ENCODE measurements around the gene RRP9. TPM values are rescaled to one million over a fixed set of nuclear protein-coding genes. Genes with fewer than 3 reads are reported as not detected.

RRP9 gene
- total RNA-seq, 3 donors from 2014 or later, result 164 to 224 (median 219) TPM

DNA sequence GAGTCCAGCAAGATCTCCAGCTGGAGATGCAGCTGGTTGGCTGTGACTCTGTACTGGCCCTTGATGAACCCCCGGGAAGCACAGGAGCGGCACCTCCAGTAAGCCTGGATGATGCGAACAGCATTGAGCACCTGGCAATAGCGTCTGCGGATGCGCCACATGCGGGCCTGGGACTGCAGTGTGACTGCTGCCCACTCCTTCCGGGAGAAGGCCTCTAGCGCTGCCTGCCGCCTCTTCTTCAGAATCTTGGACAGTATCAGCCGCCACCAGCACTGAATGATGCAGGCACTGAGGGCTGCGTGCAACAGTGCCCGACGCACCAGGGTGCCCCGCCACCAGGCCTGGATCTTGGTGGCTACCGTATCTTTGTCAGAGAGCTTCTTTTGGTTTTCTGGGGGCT lies 46.8 kb downstream of the RRP9 start:
- DNase-seq (no peak), ATAC-seq (no peak)
- peaks cover 5% of the 10 kb centered on the region for H3K4me1 Mint-ChIP-seq (ENCODE audit: low read depth)
- no peaks in the 10 kb centered on the region for H3K36me3 Mint-ChIP-seq (ENCODE audit: insufficient read depth)
- no peaks in the 10 kb centered on the region for H3K9me3 Mint-ChIP-seq
- no peak overlapping the region for H3K4me3 Mint-ChIP-seq
- peaks cover 18% of the 10 kb centered on the region for H3K27me3 Mint-ChIP-seq (ENCODE audit: low read depth)

GRCh38 chr3:51894391-51894790 lies 47.3 kb downstream of the RRP9 start:
- Mint-ChIP-seq H3K4me3 (no peak overlapping the region), H3K27me3 (ENCODE audit: low read depth) (peaks cover 18% of the 10 kb centered on the region), H3K9me3 (no peaks in the 10 kb centered on the region), H3K36me3 (ENCODE audit: insufficient read depth) (no peaks in the 10 kb centered on the region), H3K4me1 (ENCODE audit: low read depth) (peaks cover 5% of the 10 kb centered on the region)
- no peak for DNase-seq
- ATAC-seq, result no peak

DNA sequence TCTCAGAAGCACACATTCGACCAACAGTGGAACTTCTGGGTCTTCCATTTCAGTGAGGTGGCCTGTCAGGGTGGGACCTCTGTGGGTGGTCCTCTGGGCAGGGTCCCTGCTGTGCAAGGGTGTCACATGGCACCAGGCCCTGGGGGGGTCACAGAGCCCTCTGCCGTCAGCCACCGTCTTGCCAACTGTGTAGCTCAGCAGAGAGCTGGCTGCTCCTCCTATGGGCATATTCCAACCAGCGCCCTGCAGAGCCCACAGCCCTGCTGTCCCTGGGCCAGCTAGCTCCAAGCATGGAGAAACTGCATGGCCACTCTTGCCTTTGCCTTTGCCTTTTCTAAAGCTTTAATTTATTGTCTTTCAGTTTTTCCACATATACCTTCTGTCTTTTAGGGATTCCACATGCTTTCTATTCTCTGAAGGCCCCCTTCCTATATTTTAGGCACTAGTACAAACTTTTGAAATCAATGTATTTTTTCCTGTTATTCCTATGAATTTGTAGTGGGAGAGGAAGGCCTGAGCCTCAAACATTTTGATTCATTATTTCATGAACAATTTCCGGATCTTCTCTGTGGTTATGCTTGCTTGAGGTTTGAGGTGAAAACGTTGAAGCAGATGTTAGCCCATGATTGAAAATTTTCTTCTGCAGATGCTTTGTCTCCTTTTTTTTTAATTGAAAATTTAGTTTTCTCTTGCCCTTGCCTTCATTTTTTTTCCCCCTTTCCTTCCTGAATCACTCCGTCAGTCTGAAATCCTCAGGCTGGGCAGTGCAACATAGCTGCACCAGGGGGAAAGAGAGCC lies 50.3 kb downstream of the RRP9 start:
- no peak for DNase-seq
- H3K4me1 Mint-ChIP-seq (ENCODE audit: low read depth), result peaks cover 5% of the 10 kb centered on the region
- no peaks in the 10 kb centered on the region for H3K36me3 Mint-ChIP-seq (ENCODE audit: insufficient read depth)
- peaks cover 8% of the 10 kb centered on the region for H3K27me3 Mint-ChIP-seq (ENCODE audit: low read depth)
- no peak for ATAC-seq
- H3K9me3 Mint-ChIP-seq, result no peaks in the 10 kb centered on the region
- H3K4me3 Mint-ChIP-seq, result no peak overlapping the region

DNA sequence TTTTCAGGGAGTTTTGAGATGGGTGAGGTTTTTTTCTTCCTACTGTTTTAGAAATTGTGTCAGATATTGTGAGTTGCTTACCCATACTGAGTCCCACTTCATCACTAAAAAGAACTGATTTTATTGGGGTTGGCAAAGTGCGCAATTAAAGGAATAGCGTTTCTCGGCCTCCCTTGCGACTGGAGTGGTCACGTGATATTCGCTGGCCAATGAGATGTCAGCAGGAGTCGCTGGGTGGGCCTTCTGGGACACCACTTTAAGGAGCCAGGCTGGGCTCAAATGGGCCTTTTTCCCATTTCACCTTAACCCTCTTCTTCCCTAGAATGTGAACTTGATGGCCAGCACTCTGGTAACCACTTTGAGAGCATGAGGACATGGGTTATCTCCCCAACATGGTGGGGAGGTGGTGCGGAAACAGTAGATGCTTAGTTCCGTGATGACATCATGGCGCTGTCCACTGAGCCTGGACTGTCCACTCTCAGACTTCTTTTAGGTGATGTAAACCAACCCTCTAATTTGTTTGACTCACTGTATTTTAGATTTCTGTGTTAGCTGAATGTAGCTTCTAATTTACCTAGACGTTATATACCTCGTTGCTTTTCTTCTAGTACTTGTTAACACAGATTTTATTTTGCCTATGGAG lies 53.1 kb downstream of the RRP9 start:
- DNase-seq, result no peak
- no peaks in the 10 kb centered on the region for H3K9me3 Mint-ChIP-seq

DNA sequence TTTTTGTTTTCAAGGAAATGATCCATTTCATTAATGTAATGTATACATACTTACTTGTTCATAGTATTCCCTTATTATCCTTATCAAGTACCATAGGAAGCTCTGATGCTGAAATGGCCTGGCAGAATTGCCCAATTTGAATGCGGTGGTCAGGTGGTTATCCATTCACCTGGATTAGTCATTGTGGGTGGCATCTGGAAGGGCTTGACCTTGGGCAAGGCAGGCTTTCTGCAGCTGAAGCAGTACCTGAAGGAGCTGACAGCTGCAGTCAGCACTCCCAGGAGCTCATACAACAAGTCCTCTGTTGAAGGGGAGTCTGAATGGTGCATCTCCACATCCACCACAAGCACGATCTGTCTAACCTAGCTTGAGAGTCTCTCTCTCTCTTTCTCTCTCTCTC lies 54.1 kb downstream of the RRP9 start:
- no peaks in the 10 kb centered on the region for H3K36me3 Mint-ChIP-seq (ENCODE audit: insufficient read depth)
- H3K4me1 Mint-ChIP-seq (ENCODE audit: low read depth), result peaks cover 5% of the 10 kb centered on the region
- no peak for DNase-seq
- H3K9me3 Mint-ChIP-seq, result no peaks in the 10 kb centered on the region
- peaks cover 7% of the 10 kb centered on the region for H3K27me3 Mint-ChIP-seq (ENCODE audit: low read depth)
- ATAC-seq, result no peak
- H3K4me3 Mint-ChIP-seq, result no peak overlapping the region

More for the DNA sequence above, 53.1 kb downstream of the RRP9 start:
- ATAC-seq, result no peak
- peaks cover 5% of the 10 kb centered on the region for H3K4me1 Mint-ChIP-seq (ENCODE audit: low read depth)
- no peak overlapping the region for H3K4me3 Mint-ChIP-seq
- peaks cover 6% of the 10 kb centered on the region for H3K27me3 Mint-ChIP-seq (ENCODE audit: low read depth)
- no peaks in the 10 kb centered on the region for H3K36me3 Mint-ChIP-seq (ENCODE audit: insufficient read depth)

GRCh38 chr3:51886447-51886846 lies 55.3 kb downstream of the RRP9 start:
- Mint-ChIP-seq H3K4me3 (no peak overlapping the region), H3K36me3 (ENCODE audit: insufficient read depth) (no peaks in the 10 kb centered on the region), H3K9me3 (no peaks in the 10 kb centered on the region), H3K27me3 (ENCODE audit: low read depth) (peaks cover 11% of the 10 kb centered on the region), H3K4me1 (ENCODE audit: low read depth) (peaks cover under 1% of the 10 kb centered on the region)
- DNase-seq (no peak), ATAC-seq (no peak)

Other genes with a start within 250 kb of the RRP9 start
- 1 to 10 TPM in 2 of 3 donors, under 1 TPM in 1; 0.84 to 1.2 (median 1.0) TPM for gene GRM2, start 234.8 kb downstream of the RRP9 start, total RNA-seq
- not detected for gene IQCF6, start 162.7 kb downstream of the RRP9 start, total RNA-seq
- gene IQCF2, start 80.3 kb downstream of the RRP9 start, total RNA-seq, result not detected
- not detected for gene IQCF5, start 66.3 kb downstream of the RRP9 start, total RNA-seq
- gene IQCF1, start 38.6 kb downstream of the RRP9 start, total RNA-seq, result not detected
- gene PARP3, start 459 bp upstream of the RRP9 start, total RNA-seq, result 1 to 10 TPM; 6.6 to 9.4 (median 8.7) TPM
- gene GPR62, start 13.5 kb upstream of the RRP9 start, total RNA-seq, result not detected
- gene PCBP4, start 25.6 kb upstream of the RRP9 start, total RNA-seq, result 10 to 100 TPM in 2 of 3 donors, 1 to 10 TPM in 1; 9.8 to 12.3 (median 10.4) TPM
- 10 to 100 TPM; 27.4 to 30.9 (median 28.5) TPM for gene ABHD14B, start 32.1 kb upstream of the RRP9 start, total RNA-seq
- 10 to 100 TPM; 11.8 to 19.7 (median 12.6) TPM for gene ABHD14A, start 33.2 kb upstream of the RRP9 start, total RNA-seq
- gene ACY1, start 41.6 kb upstream of the RRP9 start, total RNA-seq, result 10 to 100 TPM; 47.6 to 58.1 (median 55.9) TPM
- 1,000 to 10,000 TPM; 1,732 to 1,841 (median 1,813) TPM for gene RPL29, start 54.0 kb upstream of the RRP9 start, total RNA-seq
- 10 to 100 TPM; 33.4 to 43.6 (median 38.1) TPM for gene DUSP7, start 114.7 kb upstream of the RRP9 start, total RNA-seq
- gene POC1A, start 212.5 kb upstream of the RRP9 start, total RNA-seq, result 10 to 100 TPM in 2 of 3 donors, 1 to 10 TPM in 1; 9.7 to 14.3 (median 11.7) TPM

All from activated T-cell treated with anti-CD3 and anti-CD28 coated beads, Interleukin-2, amount 50 U/mL, for 4 hours (primary cell).